ENCODE measurements around the gene KCNJ18.
"Not testable (repeated sequence)": the region's sequence is repeated elsewhere in the genome, so short reads cannot be mapped to it uniquely, and the experiment has no call there.

- not testable (repeated sequence) for TF ChIP-seq POLR2AphosphoS5, POLR2A, POU2F2, TAF1, SPI1 (IDR thresholded peaks at IDR 0.05; ENCODE audit: low read depth, low read length)
These were observed 15.6 kb downstream of the KCNJ18 start for GRCh38 chr17:21707711-21708611.
